Activated B cell treated with CpG ODN at 0.5 μM for 24 hours (primary cell): ENCODE measurements around the gene IL1RAP. TPM values are rescaled to one million over a fixed set of nuclear protein-coding genes. Genes with fewer than 3 reads are reported as not detected.

Source experiments
- ATAC-seq: fragments of 200-7000 bp; cut with Tn5 transposase; one replicate; pipeline ENCODE4 v1.10.0; 2021; ENCODE audit warnings: low read depth, mild to moderate bottlenecking, moderate library complexity
- CTCF ChIA-PET: fragments of 350-600 bp; sonication (Branson Sonifier 250); formaldehyde crosslinking; loops from one replicate; lab custom pipeline; 2021; ENCODE audit warnings: antibody characterized with exemption; lab: Charles Lee
- POLR2A ChIA-PET: fragments of 350-600 bp; sonication (Branson Sonifier 250); formaldehyde crosslinking; loops from one replicate; lab custom pipeline; 2021; ENCODE audit warnings: antibody characterized with exemption; lab: Charles Lee
- DNase-seq: peaks from one replicate; pipeline ENCODE4 v3.0.0; 2022
- H3K27ac Mint-ChIP-seq: one replicate; pipeline ENCODE4 v1.8.0; 2020; ENCODE audit warnings: mixed read lengths
- H3K27me3 Mint-ChIP-seq: one replicate; pipeline ENCODE4 v1.8.0; 2021; ENCODE audit warnings: mixed read lengths
- H3K36me3 Mint-ChIP-seq: one replicate; pipeline ENCODE4 v1.8.0; 2021; ENCODE audit warnings: low read depth, mixed read lengths
- H3K4me1 Mint-ChIP-seq: one replicate; pipeline ENCODE4 v1.8.0; 2021; ENCODE audit warnings: mixed read lengths
- H3K4me3 Mint-ChIP-seq: one replicate; pipeline ENCODE4 v1.8.0; 2020; ENCODE audit warnings: mild to moderate bottlenecking, mixed read lengths
- H3K9me3 Mint-ChIP-seq: one replicate; pipeline ENCODE4 v1.8.0; 2020; ENCODE audit warnings: mixed read lengths
- intact Hi-C: fragments of 100-400 bp; cut with micrococcal nuclease; formaldehyde crosslinking; loops from one replicate; pipeline ENCODE4 v1.15.1; 2024
- total RNA-seq: library from RNA; stranded (reverse); gene quantifications from 2 replicates; pipeline ENCODE4 v1.2.3, GENCODE V29; 2022
- TF ChIP-seq, protein P1 (sequence below): fragments of 200-600 bp; IDR thresholded peaks from one replicate; pipeline ENCODE4 v1.8.0; 2022; ENCODE audit warnings: antibody characterized with exemption, mild to moderate bottlenecking

The IL1RAP gene
- total RNA-seq, 1 donor from 2014 or later: 6.3 TPM

DNA sequence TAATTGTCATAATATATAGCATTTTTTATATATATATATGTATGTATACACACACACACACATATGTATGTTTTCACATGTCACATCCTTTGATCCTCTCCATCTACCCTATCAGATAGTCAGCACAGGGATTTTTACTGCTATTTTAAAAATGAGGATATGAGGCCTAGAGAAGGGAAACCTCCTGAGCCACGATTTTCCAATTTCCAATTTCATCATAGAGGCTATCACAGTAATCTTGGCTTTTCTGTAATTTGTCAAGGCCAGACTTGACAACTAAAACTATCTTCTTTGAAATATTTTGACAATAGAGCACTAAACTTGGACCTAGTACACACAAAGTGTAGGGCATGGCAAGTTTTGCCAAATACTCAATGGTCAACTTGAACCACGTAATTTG is 42.5 kb downstream of the IL1RAP start:
- POLR2A ChIA-PET: no interaction called here
- Mint-ChIP-seq H3K27me3 (no peaks in the 10 kb centered on the region), H3K4me1 (peaks cover 2% of the 10 kb centered on the region), H3K27ac (no peak overlapping the region), H3K9me3 (peaks cover 2% of the 10 kb centered on the region), H3K36me3 (peaks cover 12% of the 10 kb centered on the region), H3K4me3 (no peak overlapping the region)
- no peak for DNase-seq
- CTCF ChIA-PET: no interaction called here
- TF ChIP-seq, protein P1, sequence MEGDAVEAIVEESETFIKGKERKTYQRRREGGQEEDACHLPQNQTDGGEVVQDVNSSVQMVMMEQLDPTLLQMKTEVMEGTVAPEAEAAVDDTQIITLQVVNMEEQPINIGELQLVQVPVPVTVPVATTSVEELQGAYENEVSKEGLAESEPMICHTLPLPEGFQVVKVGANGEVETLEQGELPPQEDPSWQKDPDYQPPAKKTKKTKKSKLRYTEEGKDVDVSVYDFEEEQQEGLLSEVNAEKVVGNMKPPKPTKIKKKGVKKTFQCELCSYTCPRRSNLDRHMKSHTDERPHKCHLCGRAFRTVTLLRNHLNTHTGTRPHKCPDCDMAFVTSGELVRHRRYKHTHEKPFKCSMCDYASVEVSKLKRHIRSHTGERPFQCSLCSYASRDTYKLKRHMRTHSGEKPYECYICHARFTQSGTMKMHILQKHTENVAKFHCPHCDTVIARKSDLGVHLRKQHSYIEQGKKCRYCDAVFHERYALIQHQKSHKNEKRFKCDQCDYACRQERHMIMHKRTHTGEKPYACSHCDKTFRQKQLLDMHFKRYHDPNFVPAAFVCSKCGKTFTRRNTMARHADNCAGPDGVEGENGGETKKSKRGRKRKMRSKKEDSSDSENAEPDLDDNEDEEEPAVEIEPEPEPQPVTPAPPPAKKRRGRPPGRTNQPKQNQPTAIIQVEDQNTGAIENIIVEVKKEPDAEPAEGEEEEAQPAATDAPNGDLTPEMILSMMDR: no peak
- no peak for ATAC-seq
- intact Hi-C loops: no loop called here

DNA sequence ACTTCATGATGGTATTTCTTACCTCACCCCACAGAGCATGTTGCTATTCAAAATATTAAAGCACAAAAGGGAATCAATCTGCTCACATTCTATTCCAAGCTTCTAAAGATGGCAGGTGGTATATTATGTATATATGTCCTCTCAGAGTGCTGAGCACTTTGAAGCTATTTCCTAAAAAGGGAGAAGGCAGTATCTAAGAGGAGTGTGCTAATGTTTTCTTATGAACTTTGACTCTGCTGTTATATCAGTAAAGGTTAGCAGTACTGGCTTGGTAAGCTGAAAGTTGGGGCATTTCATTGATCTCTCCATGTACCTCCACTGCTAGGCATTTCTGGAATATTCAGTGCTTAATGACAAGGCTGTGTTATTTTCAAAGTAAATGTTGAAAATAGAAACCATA is 43.4 kb downstream of the IL1RAP start:
- TF ChIP-seq, protein P1: no peak
- H3K27ac Mint-ChIP-seq: no peak overlapping the region
- ATAC-seq: no peak
- ChIA-PET POLR2A (no interaction called here), CTCF (no interaction called here)
- no peaks in the 10 kb centered on the region for H3K27me3 Mint-ChIP-seq
- H3K9me3 Mint-ChIP-seq: peaks cover 2% of the 10 kb centered on the region
- peaks cover 12% of the 10 kb centered on the region for H3K36me3 Mint-ChIP-seq
- intact Hi-C loops: no loop called here
- no peak overlapping the region for H3K4me3 Mint-ChIP-seq
- peaks cover 2% of the 10 kb centered on the region for H3K4me1 Mint-ChIP-seq
- DNase-seq: no peak

DNA sequence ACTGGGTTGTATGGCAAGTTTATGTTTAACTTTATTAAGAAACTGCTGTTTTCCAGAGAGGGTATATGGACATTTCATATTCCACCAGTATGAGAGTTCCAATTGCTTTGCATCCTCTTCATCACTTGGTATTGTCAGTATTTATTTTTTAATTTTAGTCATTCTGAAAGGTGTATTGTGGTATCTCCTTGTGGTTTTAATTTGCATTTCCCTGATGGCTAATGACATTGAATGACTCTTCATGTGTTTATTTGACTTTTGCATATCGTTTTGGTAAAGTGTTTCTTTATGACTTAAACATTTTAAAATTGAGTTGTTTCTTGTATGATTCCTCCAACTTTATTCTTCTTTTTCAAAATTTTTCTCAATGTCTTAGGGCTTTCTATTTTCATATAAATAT is 44.4 kb downstream of the IL1RAP start:
- peaks cover 2% of the 10 kb centered on the region for H3K9me3 Mint-ChIP-seq
- H3K27ac Mint-ChIP-seq: no peak overlapping the region
- peaks cover 11% of the 10 kb centered on the region for H3K36me3 Mint-ChIP-seq
- H3K4me1 Mint-ChIP-seq: peaks cover 2% of the 10 kb centered on the region
- no peak for ATAC-seq
- no peak for DNase-seq
- no peak overlapping the region for H3K4me3 Mint-ChIP-seq
- TF ChIP-seq, protein P1: no peak
- ChIA-PET CTCF (no interaction called here), POLR2A (no interaction called here)
- H3K27me3 Mint-ChIP-seq: no peaks in the 10 kb centered on the region
- intact Hi-C loops: no loop called here

DNA sequence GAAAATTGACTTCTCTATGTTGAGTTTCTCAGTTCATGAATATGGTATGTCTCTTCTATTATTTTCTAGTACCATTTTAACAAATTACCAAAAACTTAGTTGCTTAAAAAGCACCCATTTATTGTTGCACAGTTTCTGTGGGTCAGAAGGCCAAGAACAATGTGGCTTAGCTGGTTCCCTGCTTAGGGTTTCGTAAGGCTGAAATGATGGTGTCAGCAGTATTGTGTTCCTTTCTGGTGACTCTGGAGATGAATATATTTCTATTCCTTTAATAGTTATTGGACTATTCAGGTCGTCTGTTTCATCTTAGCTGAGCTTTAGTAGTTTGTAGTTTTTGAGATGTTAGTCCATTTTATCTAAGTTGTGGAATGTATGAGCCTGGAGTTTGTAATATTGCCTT is 44.9 kb downstream of the IL1RAP start:
- Mint-ChIP-seq H3K9me3 (peaks cover 2% of the 10 kb centered on the region), H3K4me1 (peaks cover 2% of the 10 kb centered on the region), H3K27ac (no peak overlapping the region), H3K27me3 (no peaks in the 10 kb centered on the region), H3K4me3 (no peak overlapping the region), H3K36me3 (peaks cover 11% of the 10 kb centered on the region)
- CTCF ChIA-PET: no interaction called here
- DNase-seq (no peak), ATAC-seq (no peak)
- intact Hi-C loops: no loop called here
- POLR2A ChIA-PET: no interaction called here
- TF ChIP-seq, protein P1: no peak

DNA sequence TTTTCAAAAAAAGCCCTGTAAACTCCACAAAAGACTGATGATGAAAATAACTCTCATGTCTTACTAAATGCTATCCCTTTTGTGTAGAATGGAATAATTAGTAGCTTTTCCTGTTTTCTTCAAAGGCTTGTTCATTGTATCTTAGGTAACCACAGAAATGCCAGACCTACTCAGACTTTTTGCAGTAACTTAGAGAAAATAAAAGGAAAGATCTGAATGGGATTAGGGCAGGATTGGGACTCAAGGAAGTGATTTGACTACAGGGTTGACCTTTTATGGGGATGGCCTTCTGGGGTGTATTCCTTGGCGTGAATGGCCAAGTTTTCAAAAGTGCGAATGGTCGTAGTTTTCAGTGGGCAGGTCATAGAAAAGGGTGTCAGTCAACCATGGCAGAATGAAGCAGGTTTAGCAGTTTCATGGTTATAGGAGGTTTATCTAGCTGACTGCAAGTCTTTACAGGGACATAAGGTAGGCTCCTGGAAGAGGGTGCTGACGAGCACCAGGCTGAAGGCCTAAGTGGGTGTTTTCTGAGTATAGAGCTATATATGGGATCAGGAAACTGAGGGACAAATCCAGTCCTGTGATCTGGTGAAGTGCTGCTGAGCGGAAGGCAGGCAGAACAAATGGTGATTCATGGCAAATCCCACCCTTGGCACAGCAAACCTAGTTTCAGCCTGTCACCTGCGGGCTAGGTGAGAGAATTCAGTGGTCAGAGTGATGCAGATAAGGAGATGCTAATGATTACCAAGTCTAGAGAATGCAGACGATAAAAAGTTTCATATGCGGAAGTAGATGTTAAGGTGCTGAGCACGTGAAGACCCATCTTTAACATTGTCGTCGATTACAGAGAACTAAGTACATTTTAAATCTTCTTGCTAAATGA is 46.4 kb downstream of the IL1RAP start:
- ChIA-PET POLR2A (no interaction called here), CTCF (no interaction called here)
- Mint-ChIP-seq H3K36me3 (peaks cover 11% of the 10 kb centered on the region), H3K4me3 (no peak overlapping the region), H3K27ac (no peak overlapping the region), H3K9me3 (peaks cover 2% of the 10 kb centered on the region), H3K4me1 (peaks cover 2% of the 10 kb centered on the region), H3K27me3 (no peaks in the 10 kb centered on the region)
- no peak for DNase-seq
- TF ChIP-seq, protein P1: no peak
- ATAC-seq: no peak
- intact Hi-C loops: no loop called here
